NCI-H226 (cell line): ENCODE measurements around the gene OR4C5.
"Not testable (repeated sequence)": the region's sequence is repeated elsewhere in the genome, so short reads cannot be mapped to it uniquely, and the experiment has no call there.

ENCODE experiments used
- DNase-seq: peaks from one replicate; pipeline ENCODE4 v3.0.0-alpha.2; 2015

OR4C5 gene

DNA sequence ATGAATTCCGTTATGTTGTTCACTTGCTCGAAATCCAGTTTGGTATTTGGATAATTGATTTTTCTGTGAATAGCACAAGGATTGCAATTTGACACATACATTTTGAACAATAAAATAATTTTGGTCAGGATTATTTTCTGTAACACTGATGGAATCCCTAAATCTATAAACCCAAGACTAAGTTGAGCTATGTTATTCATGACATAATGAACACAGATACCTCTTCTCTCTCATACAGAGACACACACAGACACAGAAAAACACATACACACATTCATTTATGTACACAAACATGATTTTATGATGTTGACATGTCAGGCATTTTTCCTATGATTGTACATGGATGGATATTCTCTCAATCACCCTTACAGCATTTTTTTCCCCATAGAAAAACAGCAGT, at the start of gene OR4C5:
TSS of gene OR4C5 (minus strand) at position 101 of the 400 bp plus-strand sequence. CDS start at position 101, 0 bp downstream.
- DNase-seq = no peak

DNA sequence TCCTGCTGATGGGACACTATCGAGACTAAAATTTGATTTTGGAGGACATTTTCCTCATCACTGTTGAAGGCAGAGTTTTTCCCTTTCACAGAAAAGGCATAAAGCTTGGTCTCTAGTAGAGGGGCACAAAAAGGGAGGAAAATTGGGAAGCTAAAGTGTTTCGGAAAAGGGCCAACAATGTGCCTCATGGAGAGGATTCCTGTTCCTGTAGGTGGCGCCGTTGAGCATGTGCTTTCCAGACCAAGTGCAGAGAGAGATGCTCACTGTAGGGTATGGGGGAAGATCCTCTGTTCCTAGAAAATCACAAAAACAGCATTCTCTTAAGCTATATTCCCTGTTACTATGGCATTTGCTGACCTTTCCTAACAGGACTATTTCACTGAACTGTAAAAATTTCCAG, 18.4 kb upstream of the OR4C5 start:
- no peak for DNase-seq

DNA sequence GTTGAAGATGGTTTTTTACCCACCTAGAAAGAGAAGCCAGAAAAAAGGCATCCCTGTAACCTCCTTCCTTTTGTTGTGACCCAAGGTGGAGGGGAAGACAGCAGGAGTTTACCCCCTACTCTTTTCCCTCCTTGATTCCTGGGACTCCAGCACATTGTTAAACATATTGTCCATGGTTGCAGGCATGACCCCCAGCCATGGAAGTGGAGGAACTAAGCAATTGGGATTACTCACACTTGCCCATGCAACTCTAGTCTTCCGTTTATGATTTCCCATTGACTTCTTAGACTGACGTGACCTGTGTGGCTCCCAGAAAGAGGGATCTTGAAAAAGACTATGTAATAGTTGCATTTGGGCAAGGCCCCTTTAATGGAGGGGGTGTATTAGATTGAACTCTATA, 17.9 kb upstream of the OR4C5 start:
- DNase-seq = not testable (repeated sequence)

GRCh38 chr11:48361289-48361688, 5.0 kb downstream of the OR4C5 start:
- DNase-seq = not testable (repeated sequence)

GRCh38 chr11:48354677-48355076, 11.6 kb downstream of the OR4C5 start:
- DNase-seq = no peak

DNA sequence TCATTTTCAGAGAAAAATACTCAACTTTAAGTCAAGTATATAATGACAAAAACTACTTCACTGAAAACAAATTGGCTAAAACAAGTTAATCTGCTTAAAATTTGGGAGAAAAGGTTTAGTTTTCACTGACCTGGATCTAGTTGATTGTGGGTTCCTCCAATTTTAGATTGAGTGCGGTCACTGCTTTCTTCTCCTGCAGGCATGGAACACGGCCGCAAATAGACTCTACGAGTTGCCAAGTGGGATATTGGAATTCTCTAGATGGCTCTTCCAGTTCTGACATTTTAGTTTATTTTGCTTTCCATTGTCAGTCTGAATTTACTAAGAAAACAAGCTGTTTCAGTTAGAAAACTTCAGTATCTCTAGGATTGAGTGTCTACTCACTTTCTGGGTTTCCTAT, 12.3 kb downstream of the OR4C5 start:
- no peak for DNase-seq

DNA sequence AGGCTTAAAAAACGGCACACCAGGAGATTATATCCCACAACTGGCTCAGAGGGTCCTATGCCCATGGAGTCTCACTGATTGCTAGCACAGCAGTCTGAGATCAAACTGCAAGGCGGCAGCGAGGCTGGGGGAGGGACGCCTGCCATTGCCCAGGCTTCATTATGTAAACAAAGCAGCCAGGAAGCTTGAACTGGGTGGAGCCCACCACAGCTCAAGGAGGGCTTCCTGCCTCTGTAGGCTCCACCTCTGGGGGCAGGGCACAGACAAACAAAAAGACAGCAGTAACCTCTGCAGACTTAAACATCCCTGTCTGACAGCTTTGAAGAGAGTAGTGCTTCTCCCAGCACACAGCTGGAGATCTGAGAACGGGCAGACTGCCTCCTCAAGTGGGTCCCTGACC, 20.0 kb downstream of the OR4C5 start:
- DNase-seq = not testable (repeated sequence)

- DNase-seq = not testable (repeated sequence)
These were observed 23.8 kb downstream of the OR4C5 start for GRCh38 chr11:48342505-48342904.

- DNase-seq = no peak
These were observed 24.8 kb downstream of the OR4C5 start for GRCh38 chr11:48341466-48341865.

DNA sequence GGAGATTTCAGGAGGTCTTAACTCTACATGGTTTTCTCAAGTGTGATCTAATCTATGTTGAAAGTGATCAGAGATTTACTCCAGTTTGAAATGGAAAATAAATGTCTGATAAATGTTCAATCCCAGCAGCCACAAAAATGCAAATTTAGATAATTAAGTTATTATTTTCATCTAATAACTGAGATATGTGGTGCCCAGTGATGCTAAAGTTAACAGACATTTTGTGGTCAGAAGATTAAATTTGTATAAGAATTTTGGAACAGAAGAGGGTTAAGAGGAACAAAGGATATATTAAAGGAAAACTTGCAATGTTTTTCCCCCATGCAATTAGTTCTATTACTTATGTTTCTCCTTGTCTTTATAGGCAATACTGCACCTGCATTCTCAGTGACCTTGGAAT, 41.6 kb downstream of the OR4C5 start, which contains the start of gene OR4C3:
TSS of gene OR4C3 (plus strand) at position 301 of the 400 bp plus-strand sequence. CDS start 102 bp downstream, outside the sequence.
- not testable (repeated sequence) for DNase-seq

DNA sequence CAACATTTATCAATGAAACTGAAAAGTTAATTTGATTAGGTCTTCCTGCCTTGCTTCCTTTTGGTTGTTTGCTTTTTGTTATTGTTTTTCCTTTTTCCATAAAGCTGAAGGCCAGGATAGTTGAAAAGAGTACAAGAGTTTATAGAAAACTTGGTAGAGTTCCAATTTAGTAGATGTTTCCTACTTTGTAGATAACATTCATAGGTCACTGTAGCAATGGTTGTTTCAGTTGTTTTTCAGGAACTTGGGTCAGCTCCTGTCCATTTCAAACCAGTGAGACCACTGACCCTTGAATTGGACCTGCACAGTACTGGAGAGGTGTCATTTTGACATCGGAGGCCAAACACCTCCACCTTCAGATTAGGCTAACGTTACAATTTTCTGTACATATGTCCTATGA, 46.5 kb downstream of the OR4C5 start:
- DNase-seq = not testable (repeated sequence)
